ENCODE results near the gene RANBP17.

- TF ChIP-seq CTCF (IDR thresholded peaks at IDR 0.05) (no peak), SMC3 (IDR thresholded peaks at IDR 0.05; ENCODE audit: low read depth, low read length) (no peak), EP300 (IDR thresholded peaks at IDR 0.05; ENCODE audit: borderline replicate concordance in 1 of 2, low read depth in 1 of 2, low read length in 1 of 2) (no peak), TCF12 (IDR thresholded peaks at IDR 0.05) (no peak), SIN3A (IDR thresholded peaks at IDR 0.05; ENCODE audit: borderline replicate concordance, low read depth, low read length) (no peak), YY1 (IDR thresholded peaks at IDR 0.05; ENCODE audit: low read depth) (no peak), MAX (IDR thresholded peaks at IDR 0.05; ENCODE audit: low read depth) (no peak)
These were observed 205.8 kb downstream of the RANBP17 start for GRCh38 chr5:171067540-171068130.

Data from SK-N-SH (cell line).